Measurements from ENCODE around the gene PTPRN2.

Gene PTPRN2

GRCh38 chr7:157652161-157652953 is 935.3 kb downstream of the PTPRN2 start:
- no peak overlapping the region for H3K4me3 Mint-ChIP-seq
- CTCF ChIA-PET, result no interaction called here
- no peak overlapping the region for H3K27ac Mint-ChIP-seq
- H3K27me3 Mint-ChIP-seq, result peaks cover 8% of the 10 kb centered on the region
- DNase-seq, result no peak
- no peaks in the 10 kb centered on the region for H3K36me3 Mint-ChIP-seq
- no peaks in the 10 kb centered on the region for H3K9me3 Mint-ChIP-seq
- no peaks in the 10 kb centered on the region for H3K4me1 Mint-ChIP-seq

GRCh38 chr7:157651366-157652160 is 936.1 kb downstream of the PTPRN2 start:
- no peak for DNase-seq
- no peak overlapping the region for H3K27ac Mint-ChIP-seq
- no peaks in the 10 kb centered on the region for H3K9me3 Mint-ChIP-seq
- no peaks in the 10 kb centered on the region for H3K4me1 Mint-ChIP-seq
- peaks cover 8% of the 10 kb centered on the region for H3K27me3 Mint-ChIP-seq
- no peaks in the 10 kb centered on the region for H3K36me3 Mint-ChIP-seq
- no peak overlapping the region for H3K4me3 Mint-ChIP-seq
- CTCF ChIA-PET, result no interaction called here

- H3K4me3 Mint-ChIP-seq, result no peak overlapping the region
- peaks cover 8% of the 10 kb centered on the region for H3K27me3 Mint-ChIP-seq
- CTCF ChIA-PET, result no interaction called here
- H3K36me3 Mint-ChIP-seq, result no peaks in the 10 kb centered on the region
- no peak for DNase-seq
- H3K4me1 Mint-ChIP-seq, result no peaks in the 10 kb centered on the region
- H3K9me3 Mint-ChIP-seq, result no peaks in the 10 kb centered on the region
- no peak overlapping the region for H3K27ac Mint-ChIP-seq
These were observed 936.8 kb downstream of the PTPRN2 start for GRCh38 chr7:157650801-157651200.

GRCh38 chr7:157650131-157650631 is 937.4 kb downstream of the PTPRN2 start:
- no peak overlapping the region for H3K4me3 Mint-ChIP-seq
- peaks cover 8% of the 10 kb centered on the region for H3K27me3 Mint-ChIP-seq
- no peak overlapping the region for H3K27ac Mint-ChIP-seq
- H3K9me3 Mint-ChIP-seq, result no peaks in the 10 kb centered on the region
- CTCF ChIA-PET, result no interaction called here
- DNase-seq, result no peak
- H3K36me3 Mint-ChIP-seq, result no peaks in the 10 kb centered on the region
- H3K4me1 Mint-ChIP-seq, result no peaks in the 10 kb centered on the region

- Mint-ChIP-seq H3K36me3 (no peaks in the 10 kb centered on the region), H3K4me3 (no peak overlapping the region), H3K9me3 (no peaks in the 10 kb centered on the region), H3K27ac (no peak overlapping the region), H3K4me1 (no peaks in the 10 kb centered on the region), H3K27me3 (peaks cover 18% of the 10 kb centered on the region)
- CTCF ChIA-PET, result no interaction called here
- no peak for DNase-seq
These were observed 941.1 kb downstream of the PTPRN2 start for GRCh38 chr7:157646551-157646950.

- Mint-ChIP-seq H3K36me3 (no peaks in the 10 kb centered on the region), H3K27me3 (peaks cover 21% of the 10 kb centered on the region), H3K4me1 (no peaks in the 10 kb centered on the region), H3K9me3 (no peaks in the 10 kb centered on the region), H3K27ac (no peak overlapping the region), H3K4me3 (no peak overlapping the region)
- CTCF ChIA-PET, result no interaction called here
- no peak for DNase-seq
These were observed 942.1 kb downstream of the PTPRN2 start for GRCh38 chr7:157645539-157645938.

GRCh38 chr7:157644946-157645345 is 942.7 kb downstream of the PTPRN2 start:
- DNase-seq, result no peak
- H3K36me3 Mint-ChIP-seq, result no peaks in the 10 kb centered on the region
- H3K4me1 Mint-ChIP-seq, result no peaks in the 10 kb centered on the region
- H3K27me3 Mint-ChIP-seq, result peaks cover 24% of the 10 kb centered on the region
- CTCF ChIA-PET, result no interaction called here
- H3K27ac Mint-ChIP-seq, result no peak overlapping the region
- no peak overlapping the region for H3K4me3 Mint-ChIP-seq
- peaks cover 3% of the 10 kb centered on the region for H3K9me3 Mint-ChIP-seq

- Mint-ChIP-seq H3K36me3 (no peaks in the 10 kb centered on the region), H3K4me3 (no peak overlapping the region), H3K27ac (no peak overlapping the region), H3K9me3 (peaks cover 9% of the 10 kb centered on the region), H3K4me1 (no peaks in the 10 kb centered on the region), H3K27me3 (peaks cover 35% of the 10 kb centered on the region)
- CTCF ChIA-PET, result no interaction called here
- no peak for DNase-seq
These were observed 944.1 kb downstream of the PTPRN2 start for GRCh38 chr7:157643525-157643970.

GRCh38 chr7:157641866-157642265 is 945.8 kb downstream of the PTPRN2 start:
- DNase-seq, result no peak
- CTCF ChIA-PET, result no interaction called here
- no peaks in the 10 kb centered on the region for H3K36me3 Mint-ChIP-seq
- no peak overlapping the region for H3K4me3 Mint-ChIP-seq
- no peak overlapping the region for H3K27ac Mint-ChIP-seq
- H3K4me1 Mint-ChIP-seq, result no peaks in the 10 kb centered on the region
- peaks cover 9% of the 10 kb centered on the region for H3K9me3 Mint-ChIP-seq
- peaks cover 51% of the 10 kb centered on the region for H3K27me3 Mint-ChIP-seq

GRCh38 chr7:157640144-157640543 is 947.5 kb downstream of the PTPRN2 start:
- no peak overlapping the region for H3K4me3 Mint-ChIP-seq
- no peaks in the 10 kb centered on the region for H3K36me3 Mint-ChIP-seq
- H3K4me1 Mint-ChIP-seq, result no peaks in the 10 kb centered on the region
- peaks cover 9% of the 10 kb centered on the region for H3K9me3 Mint-ChIP-seq
- CTCF ChIA-PET, result interaction anchor here (0.7 kb wide), 1 partner anchor 606 kb away, joined by 3 read pairs; no protein-coding TSS in a partner anchor
- peaks cover 67% of the 10 kb centered on the region for H3K27me3 Mint-ChIP-seq
- DNase-seq, result no peak
- no peak overlapping the region for H3K27ac Mint-ChIP-seq

GRCh38 chr7:157638563-157638962 is 949.1 kb downstream of the PTPRN2 start:
- no peaks in the 10 kb centered on the region for H3K36me3 Mint-ChIP-seq
- no peaks in the 10 kb centered on the region for H3K4me1 Mint-ChIP-seq
- no peak for DNase-seq
- H3K9me3 Mint-ChIP-seq, result peaks cover 9% of the 10 kb centered on the region
- H3K4me3 Mint-ChIP-seq, result no peak overlapping the region
- H3K27ac Mint-ChIP-seq, result no peak overlapping the region
- CTCF ChIA-PET, result interaction anchor here (1.1 kb wide), 1 partner anchor 24 kb away, joined by 3 read pairs; no protein-coding TSS in a partner anchor
- H3K27me3 Mint-ChIP-seq, result peaks cover 73% of the 10 kb centered on the region

GRCh38 chr7:157637216-157637949 is 950.2 kb downstream of the PTPRN2 start:
- Mint-ChIP-seq H3K4me1 (no peaks in the 10 kb centered on the region), H3K4me3 (no peak overlapping the region), H3K27me3 (peaks cover 79% of the 10 kb centered on the region), H3K36me3 (no peaks in the 10 kb centered on the region), H3K9me3 (peaks cover 9% of the 10 kb centered on the region), H3K27ac (no peak overlapping the region)
- DNase-seq, result no peak
- CTCF ChIA-PET, result no interaction called here

GRCh38 chr7:157635669-157636068 is 952.0 kb downstream of the PTPRN2 start:
- no peak for DNase-seq
- H3K27ac Mint-ChIP-seq, result no peak overlapping the region
- H3K36me3 Mint-ChIP-seq, result no peaks in the 10 kb centered on the region
- peaks cover 9% of the 10 kb centered on the region for H3K9me3 Mint-ChIP-seq
- no peak overlapping the region for H3K4me3 Mint-ChIP-seq
- CTCF ChIA-PET, result interaction anchor here (1.6 kb wide), 1 partner anchor 203 kb away, joined by 3 read pairs; no protein-coding TSS in a partner anchor
- H3K4me1 Mint-ChIP-seq, result no peaks in the 10 kb centered on the region
- H3K27me3 Mint-ChIP-seq, result peaks cover 78% of the 10 kb centered on the region

GRCh38 chr7:157635148-157635500 is 952.5 kb downstream of the PTPRN2 start:
- Mint-ChIP-seq H3K4me1 (no peaks in the 10 kb centered on the region), H3K27ac (no peak overlapping the region), H3K4me3 (no peak overlapping the region), H3K36me3 (no peaks in the 10 kb centered on the region), H3K27me3 (peaks cover 81% of the 10 kb centered on the region), H3K9me3 (peaks cover 8% of the 10 kb centered on the region)
- DNase-seq, result no peak
- CTCF ChIA-PET, result no interaction called here

Data from activated naive CD4-positive, alpha-beta T cell treated with anti-CD3 and anti-CD28 coated beads, Interleukin-2, amount 10 ng/mL, durations not matched to agents 7 days and 5 days (primary cell).